Duodenal mucosa (tissue), 2 donors: ENCODE measurements around the gene NCOA3.

Source experiments
- H3K27ac ChIP-seq: one replicate; pipeline ENCODE4 v1.7.0; 2013; ENCODE audit warnings: low read depth, low read length
- H3K27me3 ChIP-seq, 2 donors: one replicate each; pipeline ENCODE4 v1.7.0; 2013; ENCODE audit warnings: low read length in 2 of 2, control low read depth in 1 of 2; ENCODE audit not compliant: insufficient read depth in 2 of 2, control insufficient read depth in 1 of 2
- H3K36me3 ChIP-seq, 2 donors: one replicate each; pipeline ENCODE4 v1.7.0; 2013; ENCODE audit warnings: low read length in 2 of 2, control low read depth in 1 of 2; ENCODE audit not compliant: insufficient read depth in 2 of 2, control insufficient read depth in 1 of 2
- H3K4me1 ChIP-seq, 2 donors: one replicate each; pipeline ENCODE4 v1.7.0; 2013; ENCODE audit warnings: low read length in 2 of 2, control low read depth in 1 of 2; ENCODE audit not compliant: insufficient read depth in 2 of 2, control insufficient read depth in 1 of 2
- H3K4me3 ChIP-seq, 2 donors: one replicate each; pipeline ENCODE4 v1.7.0; 2013; ENCODE audit warnings: low read length in 2 of 2, low read depth in 1 of 2
- H3K9ac ChIP-seq, 2 donors: one replicate each; pipeline ENCODE4 v1.7.0; 2013; ENCODE audit warnings: low read length in 2 of 2, low read depth in 1 of 2
- H3K9me3 ChIP-seq, 2 donors: one replicate each; pipeline ENCODE4 v1.7.0; 2013; ENCODE audit warnings: low read length in 2 of 2, control low read depth in 1 of 2; ENCODE audit not compliant: control insufficient read depth in 1 of 2

NCOA3 gene

DNA sequence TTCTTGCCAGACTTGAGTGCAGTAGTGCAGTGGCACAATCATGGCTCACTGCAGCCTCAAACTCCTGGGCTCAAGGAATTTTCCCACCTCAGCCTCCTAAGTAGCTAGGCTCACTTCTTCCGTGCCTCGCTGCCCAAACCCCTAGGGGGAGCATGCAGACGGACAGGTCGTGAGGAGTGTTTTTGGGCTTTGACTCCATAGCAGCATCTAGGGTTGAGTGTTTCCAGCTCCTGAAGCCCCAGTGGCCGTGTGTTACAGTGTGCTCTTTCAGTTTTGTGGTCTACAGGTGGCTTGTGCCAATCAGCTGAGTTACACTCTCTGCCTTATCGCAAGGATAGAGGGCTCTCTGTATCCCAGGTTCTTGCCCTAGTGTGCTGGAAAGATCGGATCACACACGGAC is 33.4 kb downstream of the NCOA3 start:
- no peaks in the 10 kb centered on the region for H3K9me3 ChIP-seq
- no peak overlapping the region for H3K4me3 ChIP-seq
- H3K27ac ChIP-seq, result no peak overlapping the region
- H3K9ac ChIP-seq, result no peak overlapping the region
- H3K36me3 ChIP-seq, result no peaks in the 10 kb centered on the region
- H3K27me3 ChIP-seq, result no peaks in the 10 kb centered on the region
- no peaks in the 10 kb centered on the region for H3K4me1 ChIP-seq

DNA sequence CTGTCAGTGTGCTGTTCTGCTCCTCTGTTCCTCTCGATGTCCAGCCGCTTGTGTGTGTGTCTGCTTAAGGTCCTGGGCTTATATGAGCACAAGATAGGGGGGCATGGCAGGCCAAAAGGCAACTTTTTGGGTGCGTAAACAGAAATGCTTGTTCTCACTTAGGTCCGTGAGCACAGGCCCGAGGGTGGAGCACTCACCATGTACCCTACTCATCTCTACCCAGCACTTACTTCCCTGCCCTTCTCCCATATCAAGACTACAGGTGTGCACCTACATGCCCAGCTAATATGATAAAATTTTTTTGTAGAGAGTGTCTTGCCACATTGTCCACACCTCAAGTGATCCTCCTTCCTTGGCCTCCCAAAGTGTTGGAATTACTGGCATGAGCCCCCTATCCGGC is 34.3 kb downstream of the NCOA3 start:
- Histone ChIP-seq H3K27ac (no peak overlapping the region), H3K4me3 (no peak overlapping the region), H3K9ac (no peak overlapping the region), H3K36me3 (no peaks in the 10 kb centered on the region), H3K4me1 (peaks cover 0 to 6% of the 10 kb centered on the region in 2 donors), H3K9me3 (no peaks in the 10 kb centered on the region), H3K27me3 (no peaks in the 10 kb centered on the region)

DNA sequence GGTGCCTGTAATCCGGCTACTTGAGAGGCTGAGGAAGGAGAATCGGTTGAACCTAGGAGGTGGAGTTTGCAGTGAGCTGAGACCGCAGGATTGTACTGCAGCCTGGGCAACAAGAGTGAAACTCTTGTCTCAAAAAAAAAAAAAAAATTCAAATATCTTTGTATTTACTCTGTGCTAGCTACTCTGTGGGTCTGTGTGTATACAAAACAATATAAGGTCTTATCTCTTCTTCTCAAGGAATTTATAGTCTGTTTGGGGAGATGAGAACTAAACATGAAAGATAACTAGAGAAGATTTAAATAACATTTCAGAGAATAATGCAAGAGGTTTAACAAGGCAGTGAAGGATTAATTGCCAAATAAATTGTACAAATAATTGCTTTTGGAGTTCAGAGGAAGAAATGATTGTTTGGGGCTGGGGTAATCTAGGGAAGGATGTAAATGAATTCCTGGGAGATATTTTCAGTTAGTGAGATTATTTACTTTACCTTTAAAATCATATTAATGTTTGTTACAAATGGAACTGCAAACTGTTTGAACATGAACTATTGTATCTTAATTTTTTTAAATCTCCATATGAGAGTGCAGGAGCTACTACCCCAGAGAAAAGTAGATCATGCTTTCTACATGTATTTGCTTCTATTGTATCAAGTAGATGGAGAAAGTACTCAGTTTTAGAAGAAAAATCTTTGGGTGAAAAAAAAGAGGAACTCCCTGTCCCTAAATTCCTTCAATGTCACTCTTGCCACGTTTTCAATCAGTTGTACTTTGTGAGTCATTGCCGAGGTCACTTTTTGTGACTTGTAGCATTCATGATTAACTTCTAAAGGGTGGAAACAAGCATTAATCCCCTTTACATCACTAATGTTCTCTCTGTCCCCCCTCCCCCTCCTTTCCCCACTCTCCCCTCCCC is 39.0 kb downstream of the NCOA3 start:
- no peaks in the 10 kb centered on the region for H3K9me3 ChIP-seq
- no peak overlapping the region for H3K27ac ChIP-seq
- H3K36me3 ChIP-seq, result no peaks in the 10 kb centered on the region
- no peak overlapping the region for H3K9ac ChIP-seq
- no peak overlapping the region for H3K4me3 ChIP-seq
- H3K4me1 ChIP-seq, result peaks cover 0 to 11% of the 10 kb centered on the region in 2 donors
- H3K27me3 ChIP-seq, result no peaks in the 10 kb centered on the region

DNA sequence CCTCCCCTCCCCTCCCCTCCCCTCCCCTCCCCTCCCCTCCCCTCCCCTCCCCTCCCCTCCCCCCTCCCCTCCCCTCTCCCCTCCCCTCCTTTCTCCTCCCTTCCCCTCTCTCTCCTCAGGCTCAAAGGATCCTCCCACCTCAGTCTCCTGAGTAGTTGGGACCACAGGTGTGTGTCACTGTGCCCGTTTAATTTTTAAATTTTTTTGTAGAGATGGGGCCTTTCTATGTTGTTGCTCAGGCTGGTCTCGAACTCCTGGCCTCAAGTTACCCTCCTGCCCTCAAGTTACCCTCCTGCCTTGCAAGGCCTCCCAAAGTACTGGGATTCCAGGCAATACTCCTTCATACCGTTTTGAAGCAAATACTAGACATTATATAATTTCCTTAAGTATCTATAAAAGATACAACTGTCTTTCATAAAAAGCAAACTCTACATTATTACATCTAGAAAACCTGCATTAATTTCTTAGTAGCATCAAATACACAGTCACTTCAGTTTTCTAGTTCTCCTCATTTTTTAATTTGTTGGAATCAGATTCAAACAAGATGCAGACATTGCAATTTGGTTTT is 39.8 kb downstream of the NCOA3 start:
- H3K4me3 ChIP-seq, result no peak overlapping the region
- peaks cover 0 to 11% of the 10 kb centered on the region in 2 donors for H3K4me1 ChIP-seq
- H3K9ac ChIP-seq, result no peak overlapping the region
- H3K36me3 ChIP-seq, result no peaks in the 10 kb centered on the region
- no peaks in the 10 kb centered on the region for H3K27me3 ChIP-seq
- H3K9me3 ChIP-seq, result no peaks in the 10 kb centered on the region
- no peak overlapping the region for H3K27ac ChIP-seq

DNA sequence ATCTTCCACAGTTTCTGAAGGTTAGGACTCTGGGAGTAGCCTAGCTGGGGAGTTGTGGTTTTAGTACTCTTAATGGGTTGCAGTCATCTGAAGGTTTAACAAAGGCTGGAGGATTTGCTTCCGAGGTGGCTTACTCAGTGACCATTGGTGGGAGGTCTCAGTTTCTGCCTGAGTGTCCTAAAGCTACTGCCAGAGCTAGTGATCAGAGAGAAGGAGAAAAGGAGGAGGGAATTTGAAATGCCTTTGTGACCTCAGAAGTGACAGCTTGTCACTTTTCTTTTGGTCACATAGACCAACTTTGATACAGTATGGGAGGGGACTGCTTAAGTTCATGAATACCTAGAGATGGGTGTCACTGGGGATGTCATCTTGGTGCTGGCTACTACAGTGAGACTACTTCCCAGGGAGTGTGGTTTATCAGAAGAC is 41.3 kb downstream of the NCOA3 start:
- no peak overlapping the region for H3K9ac ChIP-seq
- no peaks in the 10 kb centered on the region for H3K36me3 ChIP-seq
- H3K4me3 ChIP-seq, result no peak overlapping the region
- H3K27ac ChIP-seq, result no peak overlapping the region
- no peaks in the 10 kb centered on the region for H3K27me3 ChIP-seq
- peaks cover 0 to 11% of the 10 kb centered on the region in 2 donors for H3K4me1 ChIP-seq
- no peaks in the 10 kb centered on the region for H3K9me3 ChIP-seq

DNA sequence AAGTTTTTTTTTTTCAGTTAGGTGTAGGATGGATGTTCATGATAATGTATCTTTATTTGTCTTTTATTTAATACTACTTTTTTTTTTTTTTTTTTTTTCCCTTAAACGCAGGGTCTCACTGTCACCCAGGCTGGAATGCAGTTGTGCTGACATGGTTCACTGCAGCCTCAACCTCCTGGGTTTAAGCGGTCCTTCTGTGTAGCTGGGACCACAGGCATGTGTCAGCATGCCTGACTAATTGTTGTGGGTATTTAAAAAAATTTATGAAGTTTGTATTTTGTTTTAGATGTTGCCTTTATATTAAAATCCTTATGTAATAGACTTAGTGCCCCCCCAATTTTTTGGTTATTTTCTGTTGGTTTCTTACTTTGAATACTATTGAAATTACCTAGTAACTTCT is 42.6 kb downstream of the NCOA3 start:
- Histone ChIP-seq H3K27me3 (no peaks in the 10 kb centered on the region), H3K4me3 (no peak overlapping the region), H3K4me1 (peaks cover 0 to 11% of the 10 kb centered on the region in 2 donors), H3K9ac (no peak overlapping the region), H3K36me3 (no peaks in the 10 kb centered on the region), H3K27ac (no peak overlapping the region), H3K9me3 (no peaks in the 10 kb centered on the region)

DNA sequence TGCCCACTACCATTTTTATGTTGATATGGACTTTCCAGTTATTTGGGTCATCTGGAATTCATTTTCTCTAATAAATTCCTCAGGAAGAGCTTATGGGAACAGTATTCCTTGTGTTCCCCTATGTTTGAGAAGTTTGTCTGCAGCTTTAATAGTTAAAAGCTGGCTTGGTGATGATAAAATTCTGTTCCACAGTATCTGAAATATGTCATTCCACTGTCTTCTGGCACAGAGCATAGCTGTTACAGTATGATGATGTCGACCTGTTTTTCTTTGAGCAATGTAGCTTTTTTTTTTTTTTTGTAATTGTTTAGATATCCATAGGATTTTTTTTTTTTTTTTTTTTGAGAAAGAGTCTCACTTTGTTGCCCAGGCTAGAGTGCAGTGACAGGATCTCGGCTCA is 43.2 kb downstream of the NCOA3 start:
- no peak overlapping the region for H3K27ac ChIP-seq
- no peak overlapping the region for H3K9ac ChIP-seq
- no peaks in the 10 kb centered on the region for H3K9me3 ChIP-seq
- no peaks in the 10 kb centered on the region for H3K36me3 ChIP-seq
- H3K4me3 ChIP-seq, result no peak overlapping the region
- peaks cover 0 to 11% of the 10 kb centered on the region in 2 donors for H3K4me1 ChIP-seq
- no peaks in the 10 kb centered on the region for H3K27me3 ChIP-seq

DNA sequence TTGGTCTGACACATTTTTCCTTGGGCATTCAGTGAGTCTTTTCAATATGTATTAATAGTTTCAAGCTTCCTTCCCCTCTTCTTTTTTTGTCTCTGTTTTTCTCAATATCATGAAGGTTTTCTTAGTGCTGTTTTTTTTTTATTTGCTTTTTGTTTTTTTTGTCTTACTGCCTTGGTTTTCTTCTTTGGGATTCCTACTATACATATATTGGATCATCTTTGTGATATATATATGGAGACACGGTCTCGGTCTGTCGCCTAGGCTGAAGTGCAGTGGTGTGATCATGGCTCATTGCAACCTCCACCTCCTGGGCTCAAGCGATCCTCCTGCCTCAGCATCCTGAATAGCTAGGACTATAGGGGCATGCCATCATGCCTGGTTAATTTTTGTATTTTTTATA is 43.8 kb downstream of the NCOA3 start:
- H3K4me1 ChIP-seq, result peaks cover 0 to 10% of the 10 kb centered on the region in 2 donors
- no peak overlapping the region for H3K4me3 ChIP-seq
- no peak overlapping the region for H3K9ac ChIP-seq
- H3K9me3 ChIP-seq, result no peaks in the 10 kb centered on the region
- H3K36me3 ChIP-seq, result no peaks in the 10 kb centered on the region
- no peak overlapping the region for H3K27ac ChIP-seq
- no peaks in the 10 kb centered on the region for H3K27me3 ChIP-seq

DNA sequence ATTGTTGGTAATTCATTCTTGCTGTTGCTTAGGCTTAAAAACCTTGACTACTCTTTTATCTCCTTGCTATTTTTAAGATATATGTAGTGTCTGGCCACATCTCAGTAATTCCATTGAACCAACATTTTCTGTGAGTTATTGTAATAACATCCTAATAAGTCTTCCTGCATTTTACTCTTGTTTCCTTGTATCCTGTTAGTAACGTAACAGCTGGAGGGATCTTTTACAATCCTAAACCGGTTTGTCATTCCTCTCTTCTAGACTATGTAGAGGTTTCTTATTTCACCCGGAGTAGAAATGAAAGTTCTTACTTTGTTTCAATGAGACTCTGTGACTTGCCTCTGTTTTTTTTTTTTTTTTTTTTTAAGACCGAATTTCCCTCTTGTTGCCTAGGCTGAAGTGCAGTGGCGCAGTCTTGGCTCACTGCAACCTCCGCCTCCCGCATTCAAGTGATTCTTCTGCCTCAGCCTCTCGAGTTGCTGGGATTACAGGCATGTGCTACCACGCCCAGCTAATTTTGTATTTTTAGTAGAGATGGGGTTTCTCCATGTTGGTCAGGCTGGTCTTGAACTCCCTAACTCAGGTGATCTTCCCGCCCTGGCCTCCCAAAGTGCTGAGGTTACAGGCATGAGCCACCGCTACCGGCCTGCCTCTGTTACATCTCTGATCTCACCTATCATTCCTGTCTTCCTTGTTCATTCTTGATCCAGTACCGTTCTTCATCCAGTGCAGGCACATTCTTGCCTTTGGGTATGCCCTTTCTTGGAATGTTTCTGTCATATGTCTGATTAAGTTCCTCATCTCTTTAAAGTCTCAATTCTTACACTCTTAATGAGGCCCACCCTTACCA is 44.7 kb downstream of the NCOA3 start:
- Histone ChIP-seq H3K9me3 (no peaks in the 10 kb centered on the region), H3K4me3 (no peak overlapping the region), H3K4me1 (peaks cover 0 to 5% of the 10 kb centered on the region in 2 donors), H3K36me3 (no peaks in the 10 kb centered on the region), H3K27me3 (no peaks in the 10 kb centered on the region), H3K27ac (no peak overlapping the region), H3K9ac (no peak overlapping the region)

DNA sequence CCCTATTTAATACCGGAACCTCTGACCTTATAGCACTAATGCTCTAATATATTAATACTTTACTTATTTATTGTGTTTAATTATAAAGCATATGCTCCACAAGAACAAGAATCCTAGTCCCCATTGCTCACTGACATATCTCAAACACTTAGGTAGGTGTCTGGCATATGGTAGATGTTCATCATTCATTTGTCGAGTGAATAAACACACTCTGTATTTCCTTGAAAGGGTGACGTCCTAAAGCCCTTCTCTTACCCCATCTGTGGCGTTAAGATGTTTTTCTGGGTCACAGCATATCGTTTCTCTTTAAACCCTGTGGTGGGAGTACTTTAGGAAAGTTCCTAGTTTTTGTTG is 45.3 kb downstream of the NCOA3 start:
- Histone ChIP-seq H3K27ac (no peak overlapping the region), H3K9ac (no peak overlapping the region), H3K27me3 (no peaks in the 10 kb centered on the region), H3K9me3 (no peaks in the 10 kb centered on the region), H3K4me3 (no peak overlapping the region), H3K36me3 (no peaks in the 10 kb centered on the region), H3K4me1 (peaks cover 0 to 5% of the 10 kb centered on the region in 2 donors)
